Measurements from ENCODE around the gene CHST6.

- no peak for TF ChIP-seq CTCF (IDR thresholded peaks at IDR 0.05; ENCODE audit: extremely low read depth in 1 of 2, insufficient read depth in 1 of 2, low read depth in 1 of 2, low read length in 2 of 2)
- no peak for TF ChIP-seq EZH2 (IDR thresholded peaks at IDR 0.05; ENCODE audit: borderline replicate concordance, low read depth, low read length, severe bottlenecking)
- no peak for TF ChIP-seq JUN (IDR thresholded peaks at IDR 0.05; ENCODE audit: borderline replicate concordance, insufficient read depth, insufficient read length, low read depth)
- TF ChIP-seq GATA2 (IDR thresholded peaks at IDR 0.05; ENCODE audit: insufficient read depth, insufficient read length, low read depth, low read length) = no peak
- TF ChIP-seq POLR2AphosphoS5 (IDR thresholded peaks at IDR 0.05; ENCODE audit: insufficient read depth, low read depth, low read length) = no peak
- TF ChIP-seq POLR2A (IDR thresholded peaks at IDR 0.05; ENCODE audit: low read depth, low read length) = no peak
Observed at GRCh38 chr16:75446416-75446815, 48.8 kb downstream of the CHST6 start.
